NT2/D1 (cell line): Measurements from ENCODE around the gene IMMP2L.
"Not testable (repeated sequence)": the region's sequence is repeated elsewhere in the genome, so short reads cannot be mapped to it uniquely, and the experiment has no call there.

Experiments used
- DNase-seq: peaks from one replicate; pipeline ENCODE4 v3.0.0-alpha.2; 2011; ENCODE audit warnings: low read depth, low spot score
- H3K27me3 ChIP-seq: 2 replicates; pipeline ENCODE4 v1.6.0; 2011; ENCODE audit warnings: mild to moderate bottlenecking; ENCODE audit not compliant: insufficient read length, insufficient read depth
- H3K36me3 ChIP-seq: 2 replicates; pipeline ENCODE4 v1.6.1; 2011; ENCODE audit warnings: mild to moderate bottlenecking, low read length, mixed read lengths; ENCODE audit not compliant: insufficient read depth, insufficient read length
- H3K4me1 ChIP-seq: 2 replicates; pipeline ENCODE4 v1.5.1; 2011; ENCODE audit not compliant: insufficient read depth, insufficient read length
- H3K4me3 ChIP-seq: 2 replicates; pipeline ENCODE4 v1.5.1; 2011; ENCODE audit warnings: low read depth; ENCODE audit not compliant: insufficient read length
- H3K9ac ChIP-seq: 2 replicates; pipeline ENCODE4 v1.6.0; 2011; ENCODE audit warnings: low read depth; ENCODE audit not compliant: insufficient read length
- H3K9me3 ChIP-seq: 2 replicates; pipeline ENCODE4 v1.5.1; 2011; ENCODE audit warnings: mild to moderate bottlenecking, low read length; ENCODE audit not compliant: insufficient read depth
- SUZ12 ChIP-seq: IDR thresholded peaks from 2 replicates; pipeline ENCODE4 v1.6.1; 2011; ENCODE audit not compliant: insufficient read length, insufficient read depth; ENCODE audit errors: extremely low read depth
- YY1 ChIP-seq: IDR thresholded peaks from 2 replicates; pipeline ENCODE4 v1.6.1; 2011; ENCODE audit not compliant: insufficient read length, insufficient read depth
- ZNF274 ChIP-seq: IDR thresholded peaks from 2 replicates; pipeline ENCODE4 v1.6.1; 2011; ENCODE audit warnings: mild to moderate bottlenecking, low read depth, low read length

IMMP2L gene

GRCh38 chr7:111516612-111517011 lies 45.7 kb downstream of the IMMP2L start:
- Histone ChIP-seq H3K9me3 (no peaks in the 10 kb centered on the region), H3K4me3 (no peak overlapping the region), H3K36me3 (peaks cover 2% of the 10 kb centered on the region), H3K27me3 (no peaks in the 10 kb centered on the region), H3K9ac (no peak overlapping the region), H3K4me1 (no peaks in the 10 kb centered on the region)
- DNase-seq = no peak
- TF ChIP-seq ZNF274 (no peak), YY1 (no peak), SUZ12 (no peak)

DNA sequence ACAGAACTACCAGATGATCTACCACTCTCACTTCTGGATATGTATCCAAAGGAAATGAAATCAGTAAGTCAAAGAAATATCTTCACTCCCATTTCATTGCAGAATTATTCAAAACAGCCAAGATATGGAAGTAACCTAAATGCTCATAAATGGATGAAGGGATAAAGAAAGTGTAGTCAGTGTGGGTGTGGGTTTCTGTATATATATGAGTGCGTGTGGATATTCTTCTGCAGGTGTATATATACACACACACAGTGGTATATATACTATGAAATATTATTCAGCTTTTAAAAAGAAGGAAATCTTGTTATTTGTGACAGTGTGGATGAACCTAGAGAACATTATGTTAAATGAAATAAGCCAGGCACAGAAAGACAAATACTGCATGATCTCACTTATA lies 48.7 kb downstream of the IMMP2L start:
- Histone ChIP-seq H3K36me3 (no peaks in the 10 kb centered on the region), H3K9ac (no peak overlapping the region), H3K27me3 (no peaks in the 10 kb centered on the region), H3K9me3 (no peaks in the 10 kb centered on the region), H3K4me3 (no peak overlapping the region), H3K4me1 (no peaks in the 10 kb centered on the region)
- no peak for DNase-seq
- TF ChIP-seq ZNF274 = no peak

DNA sequence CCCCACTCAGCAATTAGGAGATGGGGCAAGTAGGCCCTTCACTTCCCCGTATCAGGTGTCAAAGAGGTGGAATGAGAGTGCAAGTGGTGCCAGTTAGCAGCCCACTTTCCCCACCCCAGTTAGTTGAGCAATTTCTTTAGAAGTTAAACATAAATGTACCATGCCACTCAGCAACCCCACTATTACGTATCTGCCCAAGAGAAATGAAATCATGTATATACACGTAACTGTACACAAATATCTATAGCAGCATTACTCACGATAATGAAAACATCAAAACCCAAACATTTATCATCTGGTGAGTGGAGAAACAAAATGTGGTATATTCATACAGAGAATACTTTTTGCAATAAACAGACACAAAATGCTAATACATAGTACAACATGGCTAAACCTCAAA lies 50.4 kb downstream of the IMMP2L start:
- Histone ChIP-seq H3K9me3 (no peaks in the 10 kb centered on the region), H3K9ac (no peak overlapping the region), H3K4me3 (no peak overlapping the region), H3K4me1 (no peaks in the 10 kb centered on the region), H3K27me3 (no peaks in the 10 kb centered on the region), H3K36me3 (no peaks in the 10 kb centered on the region)
- no peak for DNase-seq
- no peak for TF ChIP-seq SUZ12
- TF ChIP-seq ZNF274 = no peak
- no peak for TF ChIP-seq YY1

DNA sequence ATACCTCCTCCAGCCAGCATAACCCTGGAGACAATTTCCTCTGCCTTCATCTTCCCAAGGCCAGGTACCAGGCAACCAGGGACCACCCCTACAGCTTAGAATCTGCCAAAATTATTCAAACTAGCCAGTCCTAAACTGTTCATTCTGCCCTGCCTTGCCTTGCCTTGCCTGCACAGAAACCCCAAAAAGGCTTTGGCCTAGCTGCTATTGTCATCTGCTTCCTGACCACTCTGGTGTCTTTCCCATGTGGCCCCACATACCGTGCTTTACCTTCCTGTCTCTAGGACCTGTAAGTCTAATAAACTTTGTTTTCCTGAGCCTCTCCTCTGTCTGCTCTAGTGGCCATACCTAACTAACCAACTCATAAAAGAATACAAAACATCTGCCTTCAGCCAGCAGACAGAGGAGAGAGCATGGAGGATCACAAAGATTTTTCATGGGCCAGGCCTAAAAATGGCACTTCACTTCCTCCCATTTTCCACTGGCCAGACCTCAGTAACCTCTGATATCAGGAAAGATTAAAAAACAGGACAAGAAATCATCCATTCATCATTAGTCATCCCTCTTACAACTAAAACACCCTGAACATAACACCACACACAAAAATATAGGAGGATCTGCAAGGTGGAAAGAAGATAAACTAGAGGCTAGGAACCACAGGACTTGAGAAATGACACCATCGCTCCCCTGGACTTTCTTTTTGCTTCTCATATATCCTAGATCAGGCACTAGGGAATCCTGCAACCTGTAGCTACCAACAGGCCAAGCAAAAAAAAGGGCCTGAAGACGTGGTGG lies 51.5 kb downstream of the IMMP2L start:
- H3K36me3 ChIP-seq = no peaks in the 10 kb centered on the region
- no peak overlapping the region for H3K4me3 ChIP-seq
- no peak for TF ChIP-seq YY1
- TF ChIP-seq SUZ12 = no peak
- no peak for TF ChIP-seq ZNF274
- no peak overlapping the region for H3K9ac ChIP-seq
- no peaks in the 10 kb centered on the region for H3K27me3 ChIP-seq
- H3K9me3 ChIP-seq = no peaks in the 10 kb centered on the region
- DNase-seq = no peak
- no peaks in the 10 kb centered on the region for H3K4me1 ChIP-seq

- Histone ChIP-seq H3K36me3 (no peaks in the 10 kb centered on the region), H3K9ac (no peak overlapping the region), H3K27me3 (no peaks in the 10 kb centered on the region), H3K4me3 (no peak overlapping the region), H3K9me3 (no peaks in the 10 kb centered on the region), H3K4me1 (no peaks in the 10 kb centered on the region)
- TF ChIP-seq YY1 (no peak), SUZ12 (no peak), ZNF274 (no peak)
- DNase-seq = no peak
These were observed 52.2 kb downstream of the IMMP2L start for GRCh38 chr7:111510062-111510461.

DNA sequence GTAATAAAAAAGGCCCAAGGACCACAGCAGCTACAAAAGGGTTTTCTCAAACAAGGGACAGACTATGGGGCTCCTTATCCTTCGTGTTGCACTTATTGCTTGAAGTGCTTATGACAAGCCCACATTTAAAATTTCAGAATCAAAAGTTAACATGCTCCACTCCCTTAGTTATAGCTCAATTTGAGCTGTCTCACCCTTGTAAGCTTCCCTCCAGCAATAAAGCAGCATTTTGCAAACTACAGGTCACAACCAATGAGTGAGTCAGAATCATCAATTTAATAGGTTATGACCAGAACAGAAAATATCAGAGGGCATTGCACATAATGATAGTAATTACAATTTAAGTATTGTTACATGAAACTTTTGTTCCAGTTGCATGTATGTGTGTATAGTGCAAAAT lies 53.0 kb downstream of the IMMP2L start:
- no peak for DNase-seq
- no peak overlapping the region for H3K9ac ChIP-seq

DNA sequence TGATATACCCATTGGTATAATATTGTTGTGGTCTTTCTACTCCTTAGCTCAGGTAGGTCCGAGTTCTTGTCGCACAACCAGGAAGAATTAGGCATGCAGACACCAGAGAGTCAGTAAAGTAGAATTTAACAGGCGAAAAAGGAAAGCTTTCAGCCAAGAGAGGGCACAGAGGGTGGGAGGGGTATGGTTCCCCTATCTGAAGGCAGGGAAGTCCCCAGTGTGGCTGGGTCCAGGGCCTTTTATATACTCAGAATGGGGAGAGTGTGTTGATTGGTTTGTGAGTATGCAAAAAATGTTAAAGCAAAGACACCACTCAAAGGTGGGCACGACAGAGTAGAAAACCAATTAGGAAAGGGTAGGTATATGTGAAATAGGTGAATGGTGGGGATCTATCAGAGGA lies 53.9 kb downstream of the IMMP2L start:
- Histone ChIP-seq H3K36me3 (no peaks in the 10 kb centered on the region), H3K9ac (no peak overlapping the region), H3K27me3 (no peaks in the 10 kb centered on the region), H3K4me1 (no peaks in the 10 kb centered on the region), H3K4me3 (no peak overlapping the region), H3K9me3 (no peaks in the 10 kb centered on the region)
- TF ChIP-seq ZNF274 = no peak
- no peak for TF ChIP-seq YY1
- TF ChIP-seq SUZ12 = no peak
- DNase-seq = no peak

More for the DNA sequence above, 53.0 kb downstream of the IMMP2L start:
- Histone ChIP-seq H3K9me3 (no peaks in the 10 kb centered on the region), H3K4me3 (no peak overlapping the region), H3K27me3 (no peaks in the 10 kb centered on the region), H3K36me3 (no peaks in the 10 kb centered on the region), H3K4me1 (no peaks in the 10 kb centered on the region)
- TF ChIP-seq YY1 (no peak), ZNF274 (no peak), SUZ12 (no peak)

GRCh38 chr7:111505422-111505821 lies 56.9 kb downstream of the IMMP2L start:
- H3K4me1 ChIP-seq, H3K9me3 ChIP-seq, H3K27me3 ChIP-seq, H3K9ac ChIP-seq, DNase-seq, H3K4me3 ChIP-seq, H3K36me3 ChIP-seq: not testable (repeated sequence)

- not testable (repeated sequence) for H3K9me3 ChIP-seq, H3K9ac ChIP-seq, H3K4me3 ChIP-seq, H3K4me1 ChIP-seq, DNase-seq, H3K36me3 ChIP-seq, H3K27me3 ChIP-seq
These were observed 60.5 kb downstream of the IMMP2L start for GRCh38 chr7:111501799-111502198.
